Liver (tissue), 3 donors: ENCODE results near the gene HP.

Experiments used
- FOXA1 ChIP-seq: IDR thresholded peaks from 2 replicates; pipeline ENCODE4 v1.6.1; 2016; ENCODE audit warnings: antibody characterized with exemption
- JUND ChIP-seq, 2 donors: IDR thresholded peaks; 2 replicates each; pipeline ENCODE4 v1.6.1; 2016; ENCODE audit warnings: antibody characterized with exemption in 2 of 2
- TF ChIP-seq, protein P1 (sequence below): fragments of 150-350 bp; IDR thresholded peaks from 2 replicates; pipeline ENCODE4 v1.5.1; 2017; ENCODE audit warnings: improper control_type of control experiment, low read depth, low read length; ENCODE audit not compliant: missing input control
- donor health status: healthy.
- donor health status: healthy.

- no peak for TF ChIP-seq FOXA1
- peak; percentile 10 to 29 for TF ChIP-seq JUND (IDR thresholded peaks at IDR 0.05)
- TF ChIP-seq, protein P1, sequence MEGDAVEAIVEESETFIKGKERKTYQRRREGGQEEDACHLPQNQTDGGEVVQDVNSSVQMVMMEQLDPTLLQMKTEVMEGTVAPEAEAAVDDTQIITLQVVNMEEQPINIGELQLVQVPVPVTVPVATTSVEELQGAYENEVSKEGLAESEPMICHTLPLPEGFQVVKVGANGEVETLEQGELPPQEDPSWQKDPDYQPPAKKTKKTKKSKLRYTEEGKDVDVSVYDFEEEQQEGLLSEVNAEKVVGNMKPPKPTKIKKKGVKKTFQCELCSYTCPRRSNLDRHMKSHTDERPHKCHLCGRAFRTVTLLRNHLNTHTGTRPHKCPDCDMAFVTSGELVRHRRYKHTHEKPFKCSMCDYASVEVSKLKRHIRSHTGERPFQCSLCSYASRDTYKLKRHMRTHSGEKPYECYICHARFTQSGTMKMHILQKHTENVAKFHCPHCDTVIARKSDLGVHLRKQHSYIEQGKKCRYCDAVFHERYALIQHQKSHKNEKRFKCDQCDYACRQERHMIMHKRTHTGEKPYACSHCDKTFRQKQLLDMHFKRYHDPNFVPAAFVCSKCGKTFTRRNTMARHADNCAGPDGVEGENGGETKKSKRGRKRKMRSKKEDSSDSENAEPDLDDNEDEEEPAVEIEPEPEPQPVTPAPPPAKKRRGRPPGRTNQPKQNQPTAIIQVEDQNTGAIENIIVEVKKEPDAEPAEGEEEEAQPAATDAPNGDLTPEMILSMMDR: no peak
These were observed 3.4 kb upstream of the HP start for GRCh38 chr16:72050769-72051464.
